ENCODE results near the gene ADAMTS18. TPM values are rescaled to one million over a fixed set of nuclear protein-coding genes. Genes with fewer than 3 reads are reported as not detected.
A peak's percentile ranks its signal among the peaks of the same experiment; 100 is the strongest.
"Not testable (repeated sequence)": the region's sequence is repeated elsewhere in the genome, so short reads cannot be mapped to it uniquely, and the experiment has no call there.

The ADAMTS18 gene
- total RNA-seq, 2 donors from 2014 or later: 0.52 to 2.6 TPM

- H3K27me3 ChIP-seq: no peaks in the 10 kb centered on the region
- DNase-seq (peak in 1 of 4 donors; percentile 26), ATAC-seq (peak; percentile 68)
- WGBS, 2 donors: 31 to 39% methylated on average over 8 of the region's 8 CpGs
- TF ChIP-seq POLR2A (IDR thresholded peaks at IDR 0.05) (no peak), CTCF (IDR thresholded peaks at IDR 0.05) (no peak)
- H3K27ac ChIP-seq: peak overlapping the region in 2 of 4 donors; percentile 32 to 68
- intact Hi-C loops (cut with DNase I): no loop called here
- H3K4me1 ChIP-seq: no peaks in the 10 kb centered on the region
- H3K9me3 ChIP-seq: no peaks in the 10 kb centered on the region
- no peak overlapping the region for H3K4me3 ChIP-seq
- H3K36me3 ChIP-seq (replicated peaks in 1 of 2; ENCODE audit: insufficient read depth in 1 of 2, low read depth in 2 of 2): no peaks in the 10 kb centered on the region
Observed at GRCh38 chr16:77271532-77272426, 163.1 kb downstream of the ADAMTS18 start.

GRCh38 chr16:77266185-77266584 lies 168.6 kb downstream of the ADAMTS18 start:
- 59 to 62% methylated on average over 1 of the region's 1 CpG for WGBS, 2 donors
- intact Hi-C loops (cut with DNase I); H3K4me3 ChIP-seq; H3K27ac ChIP-seq; H3K36me3 ChIP-seq (replicated peaks in 1 of 2; ENCODE audit: insufficient read depth in 1 of 2, low read depth in 2 of 2); H3K9me3 ChIP-seq; H3K4me1 ChIP-seq; DNase-seq; H3K27me3 ChIP-seq; ATAC-seq: not testable (repeated sequence)

GRCh38 chr16:77262971-77263370 lies 171.9 kb downstream of the ADAMTS18 start:
- Histone ChIP-seq H3K27ac (no peak overlapping the region), H3K9me3 (no peaks in the 10 kb centered on the region), H3K36me3 (replicated peaks in 1 of 2; ENCODE audit: insufficient read depth in 1 of 2, low read depth in 2 of 2) (no peaks in the 10 kb centered on the region), H3K4me1 (no peaks in the 10 kb centered on the region), H3K4me3 (no peak overlapping the region), H3K27me3 (no peaks in the 10 kb centered on the region)
- no peak for TF ChIP-seq POLR2A (IDR thresholded peaks at IDR 0.05)
- no peak for TF ChIP-seq CTCF (IDR thresholded peaks at IDR 0.05)
- intact Hi-C loops (cut with DNase I): no loop called here
- WGBS, 2 donors: 42 to 49% methylated on average over 3 of the region's 3 CpGs
- DNase-seq: no peak
- ATAC-seq: no peak

- WGBS, 2 donors: 80% methylated on average over 4 of the region's 4 CpGs
- H3K27ac ChIP-seq: no peak overlapping the region
- DNase-seq (no peak), ATAC-seq (no peak)
- H3K9me3 ChIP-seq: no peaks in the 10 kb centered on the region
- no peaks in the 10 kb centered on the region for H3K4me1 ChIP-seq
- TF ChIP-seq CTCF (IDR thresholded peaks at IDR 0.05) (no peak), POLR2A (IDR thresholded peaks at IDR 0.05) (no peak)
- intact Hi-C loops (cut with DNase I): no loop called here
- H3K27me3 ChIP-seq: no peaks in the 10 kb centered on the region
- H3K4me3 ChIP-seq: no peak overlapping the region
- no peaks in the 10 kb centered on the region for H3K36me3 ChIP-seq (replicated peaks in 1 of 2; ENCODE audit: insufficient read depth in 1 of 2, low read depth in 2 of 2)
Observed at GRCh38 chr16:77250400-77250799, 184.4 kb downstream of the ADAMTS18 start.

GRCh38 chr16:77246150-77246549 lies 188.7 kb downstream of the ADAMTS18 start:
- H3K27me3 ChIP-seq: no peaks in the 10 kb centered on the region
- H3K27ac ChIP-seq: no peak overlapping the region
- intact Hi-C loops (cut with DNase I): no loop called here
- H3K4me1 ChIP-seq: no peaks in the 10 kb centered on the region
- H3K4me3 ChIP-seq: no peak overlapping the region
- no peaks in the 10 kb centered on the region for H3K36me3 ChIP-seq (replicated peaks in 1 of 2; ENCODE audit: insufficient read depth in 1 of 2, low read depth in 2 of 2)
- 75 to 88% methylated on average over 2 of the region's 2 CpGs for WGBS, 2 donors
- H3K9me3 ChIP-seq: no peaks in the 10 kb centered on the region
- DNase-seq: no peak
- TF ChIP-seq POLR2A (IDR thresholded peaks at IDR 0.05) (no peak), CTCF (IDR thresholded peaks at IDR 0.05) (no peak)
- ATAC-seq: no peak

- ATAC-seq; H3K36me3 ChIP-seq (replicated peaks in 1 of 2; ENCODE audit: insufficient read depth in 1 of 2, low read depth in 2 of 2); H3K4me1 ChIP-seq; intact Hi-C loops (cut with DNase I); DNase-seq; H3K4me3 ChIP-seq; H3K27me3 ChIP-seq; H3K9me3 ChIP-seq; H3K27ac ChIP-seq: not testable (repeated sequence)
- 79% methylated on average over 5 of the region's 5 CpGs for WGBS, 2 donors
Observed at GRCh38 chr16:77242471-77242870, 192.4 kb downstream of the ADAMTS18 start.

All from body of pancreas (tissue), 4 donors.